Natural killer cell treated with Interleukin-12 subunit alpha and Interleukin-12 subunit beta and Interleukin-15 and Interleukin-18, amount 100 ng/mL, for 72 hours (primary cell): ENCODE results near the gene FYB1. TPM values are rescaled to one million over a fixed set of nuclear protein-coding genes. Genes with fewer than 3 reads are reported as not detected.

Experiments used
- ATAC-seq, 2 donors: fragments of 150-1000 bp; cut with Tn5 transposase in 1 of 2; sonication (Bioruptor Pico), chemical (Tn5 transposase) in 1 of 2; 2 replicates each; pipeline ENCODE4 v1.10.0; 2021
- DNase-seq: peaks from one replicate; pipeline ENCODE4 v3.0.0; 2022; ENCODE audit warnings: low spot score
- H3K27ac Mint-ChIP-seq, 2 donors: 1 replicate in 1 of 2; 2 replicates in 1 of 2; pipeline ENCODE4 v1.8.0; 2022; ENCODE audit warnings: mixed read lengths in 2 of 2, mild to moderate bottlenecking in 1 of 2, moderate library complexity in 1 of 2
- H3K27me3 Mint-ChIP-seq, 2 donors: 1 replicate in 1 of 2; 2 replicates in 1 of 2; pipeline ENCODE4 v1.8.0; 2022; ENCODE audit warnings: mixed read lengths in 2 of 2
- H3K36me3 Mint-ChIP-seq: one replicate; pipeline ENCODE4 v1.8.0; 2022; ENCODE audit warnings: mixed read lengths
- H3K4me1 Mint-ChIP-seq, 2 donors: 1 replicate in 1 of 2; 2 replicates in 1 of 2; pipeline ENCODE4 v1.8.0; 2022; ENCODE audit warnings: low read depth in 2 of 2, mixed read lengths in 2 of 2, mild to moderate bottlenecking in 1 of 2
- H3K4me3 Mint-ChIP-seq: one replicate; pipeline ENCODE4 v1.8.0; 2022; ENCODE audit warnings: mixed read lengths
- H3K9me3 Mint-ChIP-seq: 2 replicates; pipeline ENCODE4 v1.8.0; 2022; ENCODE audit warnings: mixed read lengths
- total RNA-seq, 2 donors: library from RNA; stranded (reverse); gene quantifications; one replicate each; pipeline ENCODE4 v1.2.3, GENCODE V29; 2022

The FYB1 gene
- total RNA-seq, 2 donors from 2014 or later, result 71.9 to 72.8 TPM

DNA sequence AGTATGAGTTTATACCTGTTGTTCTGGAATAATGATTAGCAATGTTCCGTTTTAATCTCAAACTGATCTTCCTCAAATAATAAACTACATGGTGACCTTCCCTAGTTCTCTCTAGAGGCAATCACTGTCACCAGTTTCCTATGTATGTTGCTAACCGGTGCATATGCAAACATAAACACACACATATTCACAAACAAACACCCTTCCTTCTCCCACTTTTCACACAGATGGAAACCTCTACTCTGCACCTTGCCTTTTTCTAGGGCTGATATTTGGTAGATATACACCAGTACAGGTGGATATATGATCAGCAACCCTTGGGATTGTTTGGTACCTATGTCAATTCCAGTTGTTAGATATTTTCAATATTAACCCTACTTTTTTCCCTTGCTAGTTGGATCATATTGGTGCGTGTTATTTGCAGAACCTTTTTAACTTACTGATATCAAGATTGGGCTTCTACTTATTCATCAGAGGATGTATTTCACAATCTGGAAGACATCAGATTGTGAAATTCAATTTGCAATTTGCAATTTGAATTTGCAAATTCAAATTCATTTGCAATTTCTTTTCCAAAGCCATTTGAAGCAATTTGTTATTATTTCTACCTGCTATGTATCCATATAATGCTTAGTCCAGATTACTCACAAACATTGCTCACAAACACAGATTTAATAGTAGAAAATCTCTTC, 12.6 kb downstream of the FYB1 start:
- Mint-ChIP-seq H3K9me3 (peaks cover 2% of the 10 kb centered on the region), H3K27ac (peak overlapping the region; percentile 98 to 99), H3K27me3 (no peaks in the 10 kb centered on the region), H3K4me3 (peak overlapping the region; percentile 93), H3K4me1 (peaks cover 72 to 88% of the 10 kb centered on the region in 2 donors), H3K36me3 (peaks cover 5% of the 10 kb centered on the region)
- ATAC-seq (no peak), DNase-seq (no peak)

- DNase-seq, result no peak
- peak overlapping the region; percentile 98 to 99 for H3K27ac Mint-ChIP-seq
- ATAC-seq, result no peak
- H3K4me1 Mint-ChIP-seq, result peaks cover 70 to 87% of the 10 kb centered on the region in 2 donors
- H3K9me3 Mint-ChIP-seq, result peaks cover 2% of the 10 kb centered on the region
- H3K4me3 Mint-ChIP-seq, result peak overlapping the region; percentile 16
- no peaks in the 10 kb centered on the region for H3K36me3 Mint-ChIP-seq
- no peaks in the 10 kb centered on the region for H3K27me3 Mint-ChIP-seq
Observed at GRCh38 chr5:39205550-39205949, 13.8 kb downstream of the FYB1 start.

GRCh38 chr5:39203951-39204350, 15.4 kb downstream of the FYB1 start:
- peaks cover 69 to 84% of the 10 kb centered on the region in 2 donors for H3K4me1 Mint-ChIP-seq
- ATAC-seq (no peak), DNase-seq (no peak)
- H3K27me3 Mint-ChIP-seq, result no peaks in the 10 kb centered on the region
- peak overlapping the region; percentile 92 for H3K4me3 Mint-ChIP-seq
- H3K27ac Mint-ChIP-seq, result peak overlapping the region; percentile 98 to 99
- H3K9me3 Mint-ChIP-seq, result peaks cover 2% of the 10 kb centered on the region
- peaks cover 5% of the 10 kb centered on the region for H3K36me3 Mint-ChIP-seq

GRCh38 chr5:39203275-39203922, 16.0 kb downstream of the FYB1 start:
- Mint-ChIP-seq H3K36me3 (peaks cover 5% of the 10 kb centered on the region), H3K27ac (peak overlapping the region; percentile 98 to 99), H3K4me1 (peaks cover 63 to 78% of the 10 kb centered on the region in 2 donors), H3K27me3 (no peaks in the 10 kb centered on the region), H3K4me3 (peak overlapping the region; percentile 92), H3K9me3 (peaks cover 2% of the 10 kb centered on the region)
- DNase-seq (no peak), ATAC-seq (no peak)

GRCh38 chr5:39202597-39203274, 16.6 kb downstream of the FYB1 start:
- Mint-ChIP-seq H3K27me3 (no peaks in the 10 kb centered on the region), H3K4me3 (peak overlapping the region; percentile 92), H3K4me1 (peaks cover 61 to 72% of the 10 kb centered on the region in 2 donors), H3K36me3 (peaks cover 5% of the 10 kb centered on the region), H3K9me3 (peaks cover 2% of the 10 kb centered on the region), H3K27ac (peak overlapping the region; percentile 98 to 99)
- DNase-seq (no peak), ATAC-seq (peak; percentile 64 to 65)

DNA sequence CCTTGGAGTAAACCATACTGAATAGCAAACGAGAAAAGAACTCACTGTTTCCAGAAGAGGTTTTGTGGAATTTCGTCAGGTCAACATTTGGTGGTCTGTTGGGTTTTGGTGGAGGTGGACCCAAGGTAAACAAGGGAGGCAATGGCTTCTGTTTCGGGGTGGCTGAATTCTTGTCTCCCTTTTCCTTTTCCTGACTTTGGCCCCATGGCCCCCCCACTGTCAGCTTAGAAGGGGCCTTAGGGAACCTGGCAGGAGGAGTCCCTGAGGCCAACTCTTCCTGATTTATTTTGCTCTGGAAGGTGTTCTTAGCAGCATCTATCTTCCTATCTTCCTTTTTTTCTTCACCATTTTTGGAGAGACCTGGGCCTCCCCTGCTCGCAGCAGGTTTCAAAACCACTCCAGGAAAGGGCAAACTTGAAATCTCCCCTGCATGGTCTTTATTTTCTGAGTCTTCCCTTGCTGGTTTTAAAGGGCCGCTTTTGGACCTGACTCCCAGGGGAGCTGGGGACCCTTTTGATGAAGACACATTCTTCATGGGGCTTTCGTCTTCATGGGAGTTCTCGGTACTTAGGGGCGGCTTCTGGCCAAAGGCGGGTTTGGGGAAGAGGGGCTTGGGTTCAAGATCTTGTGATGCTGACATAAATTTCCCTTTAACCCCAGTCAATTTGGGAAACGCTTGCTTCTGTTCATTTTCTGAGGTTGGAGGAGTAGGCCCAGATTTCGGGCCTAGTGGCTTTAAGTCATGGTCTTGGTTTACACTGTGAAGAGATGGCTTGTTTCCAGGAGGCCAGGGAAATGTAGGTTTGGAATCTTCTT, 17.4 kb downstream of the FYB1 start:
- peak overlapping the region; percentile 92 for H3K4me3 Mint-ChIP-seq
- peaks cover 2% of the 10 kb centered on the region for H3K9me3 Mint-ChIP-seq
- H3K4me1 Mint-ChIP-seq, result peaks cover 55 to 65% of the 10 kb centered on the region in 2 donors
- peak overlapping the region; percentile 98 to 99 for H3K27ac Mint-ChIP-seq
- DNase-seq (no peak), ATAC-seq (no peak)
- no peaks in the 10 kb centered on the region for H3K27me3 Mint-ChIP-seq
- peaks cover 5% of the 10 kb centered on the region for H3K36me3 Mint-ChIP-seq

DNA sequence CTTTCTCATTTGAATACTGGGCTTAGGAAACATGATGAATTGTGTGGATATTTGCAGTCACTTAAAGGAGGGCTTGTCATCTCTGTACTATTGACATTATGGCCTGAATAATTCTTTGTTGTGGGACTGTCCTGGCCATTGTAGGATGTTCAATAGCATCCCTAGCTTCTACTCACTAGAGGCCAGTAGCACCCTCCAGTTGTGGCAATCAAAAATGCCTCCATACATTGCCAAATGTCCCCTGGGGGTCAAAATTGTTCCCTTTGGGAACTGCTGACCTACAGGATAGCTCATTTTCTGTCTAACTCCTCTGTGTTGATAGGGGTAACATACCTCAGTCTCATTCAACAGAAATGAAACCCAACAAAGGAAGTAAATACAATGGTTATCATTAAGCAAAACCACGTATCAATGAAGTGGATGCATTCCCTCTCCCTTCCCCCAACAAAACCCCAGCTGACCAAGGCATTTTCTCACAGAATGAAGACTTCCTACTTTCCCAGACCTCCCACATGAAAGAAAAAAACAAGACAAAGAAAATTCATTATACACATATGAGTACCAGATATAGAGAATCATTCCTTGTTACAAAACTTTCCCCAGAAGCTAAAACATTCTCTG, 18.1 kb downstream of the FYB1 start:
- Mint-ChIP-seq H3K4me3 (peak overlapping the region; percentile 92), H3K27ac (peak overlapping the region; percentile 98 to 99), H3K36me3 (peaks cover 5% of the 10 kb centered on the region), H3K9me3 (no peaks in the 10 kb centered on the region), H3K27me3 (no peaks in the 10 kb centered on the region), H3K4me1 (peaks cover 56 to 66% of the 10 kb centered on the region in 2 donors)
- DNase-seq, result no peak
- ATAC-seq, result peak; percentile 55 to 68

DNA sequence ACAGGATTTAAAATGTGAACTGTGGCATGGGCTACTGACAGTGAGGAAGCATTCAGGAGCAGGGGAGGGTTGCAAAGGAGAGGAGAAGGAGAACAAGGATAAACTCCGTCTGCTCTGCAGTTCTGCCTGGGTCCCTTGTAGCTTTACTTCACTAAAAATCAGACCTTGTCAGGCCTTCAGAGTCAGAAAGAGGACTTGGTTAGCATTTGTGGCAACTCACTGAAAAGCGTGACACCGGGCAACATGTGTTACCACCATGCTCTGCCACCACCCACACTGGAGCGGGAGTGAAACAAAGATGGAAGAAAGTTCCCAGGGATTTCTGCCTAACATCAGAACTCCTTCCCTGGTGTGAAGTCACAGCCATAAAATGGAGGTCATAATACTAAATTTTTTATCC, 19.3 kb downstream of the FYB1 start:
- peaks cover 58 to 70% of the 10 kb centered on the region in 2 donors for H3K4me1 Mint-ChIP-seq
- peak overlapping the region; percentile 92 for H3K4me3 Mint-ChIP-seq
- H3K36me3 Mint-ChIP-seq, result peaks cover 5% of the 10 kb centered on the region
- H3K27ac Mint-ChIP-seq, result peak overlapping the region; percentile 98 to 99
- DNase-seq (peak; percentile 69), ATAC-seq (peak; percentile 37 to 58)
- no peaks in the 10 kb centered on the region for H3K27me3 Mint-ChIP-seq
- H3K9me3 Mint-ChIP-seq, result no peaks in the 10 kb centered on the region

- DNase-seq (no peak), ATAC-seq (no peak)
- Mint-ChIP-seq H3K27ac (peak overlapping the region; percentile 98 to 99), H3K36me3 (peaks cover 5% of the 10 kb centered on the region), H3K4me3 (peak overlapping the region; percentile 92), H3K9me3 (no peaks in the 10 kb centered on the region), H3K27me3 (no peaks in the 10 kb centered on the region), H3K4me1 (peaks cover 60 to 70% of the 10 kb centered on the region in 2 donors)
Observed at GRCh38 chr5:39199335-39199734, 20.0 kb downstream of the FYB1 start.

DNA sequence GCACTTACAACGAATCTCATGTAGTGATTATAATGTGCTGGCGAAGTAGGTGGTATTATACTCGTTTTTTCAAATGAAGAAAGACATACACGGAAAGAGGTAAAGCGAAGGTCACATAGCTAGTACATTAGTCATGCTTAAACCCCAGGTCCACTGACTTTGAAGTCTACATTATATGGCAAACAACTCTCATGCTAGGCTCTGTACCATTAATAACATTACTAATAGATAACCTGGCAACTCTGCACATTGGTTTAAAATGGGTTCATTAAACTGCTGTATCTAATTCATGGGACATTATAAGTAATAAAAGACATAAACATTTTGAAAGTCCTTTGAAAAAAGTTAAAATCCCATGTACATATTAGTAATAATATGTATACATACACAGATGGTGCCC, 21.2 kb downstream of the FYB1 start:
- ATAC-seq (no peak), DNase-seq (no peak)
- Mint-ChIP-seq H3K27ac (peak overlapping the region in 1 of 2 donors; percentile 24), H3K9me3 (no peaks in the 10 kb centered on the region), H3K4me3 (peak overlapping the region; percentile 58), H3K36me3 (peaks cover 5% of the 10 kb centered on the region), H3K4me1 (peaks cover 60 to 68% of the 10 kb centered on the region in 2 donors), H3K27me3 (no peaks in the 10 kb centered on the region)

- H3K9me3 Mint-ChIP-seq, result no peaks in the 10 kb centered on the region
- no peaks in the 10 kb centered on the region for H3K27me3 Mint-ChIP-seq
- H3K4me1 Mint-ChIP-seq, result peaks cover 60 to 63% of the 10 kb centered on the region in 2 donors
- peaks cover 5% of the 10 kb centered on the region for H3K36me3 Mint-ChIP-seq
- H3K27ac Mint-ChIP-seq, result peak overlapping the region in 1 of 2 donors; percentile 24
- DNase-seq, result no peak
- H3K4me3 Mint-ChIP-seq, result no peak overlapping the region
- no peak for ATAC-seq
Observed at GRCh38 chr5:39197556-39197955, 21.8 kb downstream of the FYB1 start.

DNA sequence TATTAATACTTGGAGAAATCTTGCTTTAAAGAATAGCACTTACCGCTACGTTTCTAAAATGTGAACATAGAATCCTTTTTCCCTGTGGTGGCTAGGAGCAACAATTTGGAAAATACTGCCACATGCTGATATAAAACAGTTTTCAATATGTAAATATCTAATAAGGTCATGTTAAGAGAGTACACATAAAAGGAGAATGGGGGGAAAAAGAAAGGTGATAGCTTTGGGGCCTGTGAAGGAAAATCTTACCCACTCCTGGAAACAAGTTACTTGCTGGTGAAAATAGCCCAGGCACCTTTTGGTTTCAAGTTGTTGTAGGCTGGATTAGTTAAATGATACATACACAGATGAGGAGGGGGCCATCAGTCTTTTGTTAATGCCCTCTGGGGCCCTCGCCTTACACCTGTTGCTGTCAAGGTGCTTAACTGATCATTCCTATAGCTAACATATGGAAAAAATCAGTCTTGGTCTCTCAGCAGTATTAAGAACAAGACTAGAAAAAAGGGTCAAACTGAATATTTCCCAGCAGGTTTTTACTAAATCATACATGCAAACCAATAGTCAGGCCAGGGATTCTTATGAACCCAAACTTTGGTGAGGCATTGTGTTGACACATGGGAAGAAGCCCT, 24.1 kb downstream of the FYB1 start:
- DNase-seq, result no peak
- H3K36me3 Mint-ChIP-seq, result peaks cover 3% of the 10 kb centered on the region
- no peaks in the 10 kb centered on the region for H3K27me3 Mint-ChIP-seq
- H3K27ac Mint-ChIP-seq, result peak overlapping the region; percentile 53 to 73
- peak overlapping the region; percentile 45 for H3K4me3 Mint-ChIP-seq
- H3K9me3 Mint-ChIP-seq, result no peaks in the 10 kb centered on the region
- ATAC-seq, result no peak
- H3K4me1 Mint-ChIP-seq, result peaks cover 61 to 63% of the 10 kb centered on the region in 2 donors
